HS-5 (cell line): ENCODE data around the gene PLPP3.

Source experiments
- DNase-seq: peaks from one replicate; pipeline ENCODE4 v3.0.0-alpha.2; 2012; ENCODE audit warnings: low read depth

PLPP3 gene

GRCh38 chr1:56495538-56495937 is 83.8 kb downstream of the PLPP3 start:
- DNase-seq, result no peak

GRCh38 chr1:56494306-56494705 is 85.1 kb downstream of the PLPP3 start:
- no peak for DNase-seq

- no peak for DNase-seq
Measured at GRCh38 chr1:56493826-56494225, 85.5 kb downstream of the PLPP3 start.

GRCh38 chr1:56491441-56491840 is 87.9 kb downstream of the PLPP3 start:
- no peak for DNase-seq

- DNase-seq, result no peak
Measured at GRCh38 chr1:56490619-56491018, 88.7 kb downstream of the PLPP3 start.

GRCh38 chr1:56489695-56490094 is 89.7 kb downstream of the PLPP3 start:
- DNase-seq, result no peak

- DNase-seq, result no peak
Measured at GRCh38 chr1:56484695-56485094, 94.7 kb downstream of the PLPP3 start.

GRCh38 chr1:56483104-56483503 is 96.3 kb downstream of the PLPP3 start:
- DNase-seq, result no peak

- DNase-seq, result no peak
Measured at GRCh38 chr1:56482486-56482885, 96.9 kb downstream of the PLPP3 start.

- DNase-seq, result no peak
Measured at GRCh38 chr1:56481140-56481694, 98.1 kb downstream of the PLPP3 start.

- DNase-seq, result no peak
Measured at GRCh38 chr1:56478734-56479133, 100.6 kb downstream of the PLPP3 start.

- no peak for DNase-seq
Measured at GRCh38 chr1:56477164-56478111, 101.9 kb downstream of the PLPP3 start.

- no peak for DNase-seq
Measured at GRCh38 chr1:56473582-56474270, 105.6 kb downstream of the PLPP3 start.

- DNase-seq, result no peak
Measured at GRCh38 chr1:56472860-56473259, 106.5 kb downstream of the PLPP3 start.

- no peak for DNase-seq
Measured at GRCh38 chr1:56469640-56470371, 109.6 kb downstream of the PLPP3 start.

- no peak for DNase-seq
Measured at GRCh38 chr1:56468518-56468917, 110.8 kb downstream of the PLPP3 start.

GRCh38 chr1:56466538-56466937 is 112.8 kb downstream of the PLPP3 start:
- DNase-seq, result no peak

GRCh38 chr1:56464294-56464693 is 115.1 kb downstream of the PLPP3 start:
- no peak for DNase-seq

- DNase-seq, result no peak
Measured at GRCh38 chr1:56463376-56463775, 116.0 kb downstream of the PLPP3 start.

GRCh38 chr1:56462209-56462608 is 117.2 kb downstream of the PLPP3 start:
- DNase-seq, result no peak

GRCh38 chr1:56461158-56462127 is 117.9 kb downstream of the PLPP3 start:
- no peak for DNase-seq
